HuH-7.5 (cell line): Measurements from ENCODE around the gene ZNF616.
"Not testable (repeated sequence)": the region's sequence is repeated elsewhere in the genome, so short reads cannot be mapped to it uniquely, and the experiment has no call there.

ENCODE experiments used
- DNase-seq: peaks from one replicate; pipeline ENCODE4 v3.0.0; 2011; ENCODE audit warnings: low spot score

Gene ZNF616

GRCh38 chr19:52110780-52111179 lies 29.0 kb downstream of the ZNF616 start:
- no peak for DNase-seq

DNA sequence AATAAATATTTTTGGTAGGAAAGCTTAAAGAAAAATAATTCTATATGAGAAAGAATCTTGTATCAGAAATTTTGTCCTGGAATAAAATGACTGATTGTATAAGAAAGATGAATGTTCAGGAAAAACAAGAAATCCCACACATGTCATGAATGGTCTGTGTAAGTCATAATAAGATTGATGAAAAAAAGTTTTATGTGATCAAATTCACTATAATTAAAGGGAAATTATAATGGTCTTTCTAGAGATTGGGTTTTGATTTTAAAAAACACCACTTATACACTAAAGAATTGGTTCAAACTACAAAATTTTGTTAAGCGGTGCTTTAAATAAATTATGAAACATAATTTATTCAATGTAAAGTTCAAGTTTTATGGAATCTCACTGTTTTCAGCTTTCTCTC lies 37.0 kb downstream of the ZNF616 start:
- DNase-seq, result no peak

DNA sequence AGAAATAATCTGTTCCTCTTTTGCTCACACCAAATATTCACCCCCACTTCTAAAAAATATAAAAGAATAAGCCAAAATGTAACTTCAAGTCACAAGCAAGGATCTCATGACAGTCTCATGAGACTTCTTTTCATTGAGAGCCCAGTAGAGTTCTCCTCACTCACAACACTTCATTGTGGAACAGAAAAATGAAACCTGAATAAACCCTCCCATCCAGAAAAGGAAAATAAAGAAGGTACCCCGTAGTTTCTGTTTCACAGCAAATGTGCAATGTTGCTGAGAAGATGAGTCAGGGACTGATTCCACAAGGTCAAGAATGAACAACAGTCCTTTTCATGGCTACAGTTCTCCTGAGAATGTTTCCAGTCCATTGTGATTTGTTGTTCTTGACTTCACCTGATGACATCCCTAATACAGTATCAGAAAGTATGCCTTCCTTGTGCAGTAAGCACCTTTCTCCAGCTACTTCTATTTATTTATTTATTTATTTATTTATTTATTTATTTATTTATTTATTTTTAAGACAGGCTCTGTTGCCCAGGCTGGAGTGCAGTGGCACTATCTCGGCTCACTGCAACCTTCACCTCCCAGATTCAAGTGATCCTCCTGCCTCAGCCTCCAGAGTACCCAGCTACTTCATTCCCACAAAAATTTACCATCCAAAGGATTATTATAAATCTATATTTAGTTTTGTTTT lies 37.7 kb downstream of the ZNF616 start:
- no peak for DNase-seq

GRCh38 chr19:52099497-52100138 lies 40.1 kb downstream of the ZNF616 start:
- no peak for DNase-seq

DNA sequence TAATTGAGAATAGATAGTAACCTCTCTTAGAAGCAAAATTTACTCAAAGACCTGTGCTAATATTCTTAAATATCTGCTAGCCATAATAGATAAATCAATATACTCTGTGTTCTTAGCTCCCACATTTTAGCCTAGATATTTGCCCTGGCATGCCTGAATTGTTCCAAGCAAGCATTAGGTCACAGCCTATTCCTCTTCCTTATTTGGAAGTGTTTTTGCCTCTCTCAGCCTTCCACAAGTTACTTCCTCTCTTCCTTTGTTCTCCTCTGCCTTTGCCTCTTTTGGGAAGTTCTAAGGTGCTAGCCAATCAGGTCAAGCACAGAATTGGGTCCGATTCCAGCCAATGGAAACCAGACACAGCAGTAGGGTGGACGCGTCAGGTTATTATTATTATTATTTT lies 43.3 kb downstream of the ZNF616 start:
- DNase-seq, result not testable (repeated sequence)

GRCh38 chr19:52095172-52096014 lies 44.3 kb downstream of the ZNF616 start, which contains the start of gene ZNF841:
ZNF841 (minus strand) TSS chr19:52095765; CDS start chr19:52084801, 10,964 bp downstream.
- peak; percentile 66 for DNase-seq

DNA sequence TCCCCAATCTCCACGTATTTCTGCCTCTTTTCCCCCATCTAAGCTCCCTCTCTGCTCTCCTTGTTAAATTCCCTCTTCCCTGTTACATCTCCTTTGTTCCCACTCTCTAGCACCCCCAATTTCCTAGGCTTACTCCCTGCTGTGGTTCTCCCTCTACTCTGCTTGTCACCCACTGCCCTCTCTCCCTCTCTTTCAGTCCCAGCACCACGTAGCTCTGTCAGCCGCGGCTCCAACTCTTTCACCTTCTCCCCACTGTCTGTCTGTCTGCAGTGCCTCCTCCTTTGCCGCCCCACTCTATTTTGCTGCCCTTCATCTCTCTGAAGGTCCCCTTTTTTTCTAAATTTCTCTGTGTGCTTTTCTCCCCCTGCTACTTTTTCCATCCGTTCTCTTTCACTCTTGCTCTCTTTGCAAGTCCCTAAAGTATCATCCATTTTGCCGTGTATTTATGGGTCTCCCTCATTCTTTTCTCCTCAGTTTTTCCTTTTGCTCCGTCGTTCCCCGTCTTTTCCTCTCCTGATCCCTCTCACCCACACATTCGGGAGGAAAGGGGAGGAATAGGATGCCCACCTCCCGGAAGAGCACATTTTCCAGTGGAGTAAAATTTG lies 45.1 kb downstream of the ZNF616 start:
- no peak for DNase-seq

- no peak for DNase-seq
Measured at GRCh38 chr19:52086481-52086880, 53.3 kb downstream of the ZNF616 start.

- no peak for DNase-seq
Measured at GRCh38 chr19:52070496-52070895, 69.2 kb downstream of the ZNF616 start.

- DNase-seq, result no peak
Measured at GRCh38 chr19:52069653-52070052, 70.1 kb downstream of the ZNF616 start.

GRCh38 chr19:52066258-52066863 lies 73.4 kb downstream of the ZNF616 start:
- DNase-seq, result no peak

DNA sequence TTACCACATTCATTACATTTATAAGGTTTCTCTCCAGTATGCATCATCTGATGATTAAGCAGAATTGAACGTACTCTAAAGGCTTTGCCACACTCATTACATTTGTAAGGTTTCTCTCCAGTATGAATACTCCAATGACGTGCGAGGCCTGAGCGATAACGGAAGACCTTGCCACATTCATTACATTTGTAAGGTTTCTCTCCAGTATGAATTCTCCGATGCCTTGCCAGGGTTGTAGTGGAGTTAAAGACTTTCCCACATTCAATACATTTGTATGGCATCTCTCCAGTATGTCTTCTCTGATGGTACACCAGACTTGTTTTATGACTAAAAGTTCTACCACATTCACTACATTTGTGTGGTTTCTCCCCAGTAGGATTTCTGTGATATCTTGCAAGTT lies 74.3 kb downstream of the ZNF616 start:
- DNase-seq, result no peak
